ENCODE data around the gene ARHGEF37.
"Not testable (repeated sequence)": the region's sequence is repeated elsewhere in the genome, so short reads cannot be mapped to it uniquely, and the experiment has no call there.

Gene ARHGEF37

DNA sequence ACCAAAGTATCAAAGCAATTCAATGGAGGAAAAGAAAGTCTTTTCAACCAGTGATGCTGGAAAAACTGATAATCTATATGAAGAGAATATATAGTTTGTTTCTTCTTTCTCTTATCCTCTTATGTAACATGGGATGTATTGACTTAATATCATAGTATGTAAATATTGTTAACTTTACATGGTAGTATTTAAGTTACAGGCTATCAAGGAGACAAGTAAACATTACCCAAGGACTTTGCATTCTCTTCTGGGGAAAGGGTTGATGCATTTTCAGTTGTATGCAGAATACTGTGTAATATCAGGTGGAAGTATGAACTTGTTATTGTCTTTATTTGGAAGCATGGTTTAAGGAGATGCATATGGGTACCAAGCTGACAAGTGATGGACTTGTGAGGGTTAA, 9.1 kb upstream of the ARHGEF37 start:
- no peak for DNase-seq

DNA sequence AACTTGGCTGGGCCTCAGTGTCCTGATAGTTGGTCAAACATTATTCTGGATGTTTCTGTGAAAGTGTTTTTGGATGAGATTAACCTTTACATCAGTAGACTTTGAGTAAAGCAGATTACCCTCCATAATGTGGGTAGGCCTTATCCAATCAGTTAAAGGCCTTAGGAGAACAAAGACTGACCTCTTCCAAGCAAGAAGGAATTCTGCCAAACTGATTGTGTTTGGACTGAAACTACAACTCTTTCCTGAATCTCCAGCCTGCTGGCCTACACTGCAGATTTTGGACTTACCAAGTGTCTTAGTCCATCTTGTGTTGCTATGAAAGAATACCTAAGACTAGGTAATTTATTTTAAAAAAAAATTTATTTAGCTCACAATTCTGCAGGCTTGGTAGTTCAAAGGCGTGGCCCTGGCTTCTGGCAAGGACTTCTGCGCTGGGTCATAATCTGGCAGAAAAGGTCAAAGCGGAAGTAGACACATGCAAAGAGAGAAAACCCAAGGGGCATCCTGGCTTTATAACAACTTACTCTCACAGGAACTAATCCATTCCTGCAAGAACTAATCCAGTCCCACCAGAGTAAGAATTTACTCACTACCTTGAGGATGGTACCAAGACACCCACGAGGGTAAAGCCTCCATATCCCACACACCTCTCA, 8.6 kb upstream of the ARHGEF37 start:
- DNase-seq: no peak

GRCh38 chr5:149575131-149575530, 6.2 kb upstream of the ARHGEF37 start:
- no peak for DNase-seq

DNA sequence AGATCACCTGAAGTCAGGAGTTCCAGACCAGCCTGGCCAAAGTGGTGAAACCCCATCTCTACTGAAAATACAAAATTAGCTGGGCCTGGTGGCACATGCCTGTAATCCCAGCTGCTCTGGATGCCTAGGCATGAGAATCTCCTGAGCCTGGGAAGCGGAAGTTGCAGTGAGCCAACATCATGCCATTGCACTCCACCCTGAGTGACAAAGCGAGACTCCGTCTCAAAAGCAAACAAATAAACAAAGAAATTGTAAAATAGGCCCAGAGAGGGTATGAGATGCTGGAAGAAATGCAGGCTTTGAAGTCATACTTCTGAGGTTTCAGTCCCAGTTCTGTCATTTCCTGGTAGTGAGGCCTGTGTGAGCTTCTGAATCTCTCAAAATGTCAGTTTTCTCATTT, 5.3 kb upstream of the ARHGEF37 start:
- DNase-seq: no peak

DNA sequence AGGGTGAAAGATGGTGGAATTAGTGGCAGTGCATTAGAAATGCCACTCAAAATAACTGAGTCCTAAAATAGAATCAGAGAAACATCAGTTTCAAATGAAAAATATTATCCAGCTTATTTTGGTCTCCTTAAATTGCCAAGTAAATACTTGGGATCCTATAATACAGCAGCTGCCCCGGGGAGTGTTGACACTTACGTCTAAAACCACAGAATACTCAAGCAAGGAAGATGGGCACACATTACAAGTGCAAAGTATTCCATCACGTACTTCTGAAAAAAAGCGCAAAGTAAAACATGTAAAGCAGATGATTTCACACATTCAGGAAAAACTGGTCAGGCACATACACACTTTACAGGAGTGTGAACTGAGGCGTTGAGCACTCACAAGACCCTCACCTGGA, 2.4 kb upstream of the ARHGEF37 start:
- no peak for DNase-seq

- no peak for DNase-seq
Observed at GRCh38 chr5:149580808-149581191, 498 bp upstream of the ARHGEF37 start.

DNA sequence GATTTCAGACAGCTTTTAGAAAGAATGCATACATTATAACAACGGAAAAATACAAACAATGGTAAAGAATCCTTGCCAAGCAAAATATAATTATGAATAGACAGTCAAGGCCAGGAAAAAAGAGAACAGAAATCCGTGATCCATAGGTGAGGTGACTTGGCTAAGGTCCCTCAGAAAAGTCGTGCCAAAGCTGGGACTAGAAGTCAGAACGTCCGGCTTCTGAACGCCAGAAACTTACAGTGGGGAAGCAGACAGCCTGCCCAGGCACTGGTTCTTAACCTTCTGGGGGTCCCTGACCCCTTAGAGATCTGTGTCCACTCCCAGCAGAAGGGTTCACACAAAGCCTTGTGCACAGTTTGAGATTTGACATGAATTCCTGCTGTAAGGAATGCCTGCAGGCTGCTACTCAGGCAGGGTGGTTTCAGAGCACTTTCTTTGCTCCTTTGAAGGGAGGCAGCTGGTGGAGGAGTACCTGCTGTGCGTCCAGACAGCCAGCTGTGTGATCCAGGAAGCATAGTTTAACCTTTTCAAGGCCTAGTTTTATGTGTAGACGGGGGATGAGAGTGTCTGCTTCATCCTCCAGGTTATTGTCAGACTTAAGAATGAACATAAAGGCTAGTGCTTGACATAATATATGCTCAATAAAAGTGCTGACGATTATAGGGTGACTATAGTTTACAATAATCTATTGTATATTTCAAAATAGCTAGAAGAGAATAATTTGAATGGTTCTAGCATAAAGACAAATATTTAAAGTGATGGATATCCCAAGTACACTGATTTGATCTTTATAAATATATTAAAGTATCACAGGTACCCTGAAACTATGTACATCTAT, 852 bp downstream of the ARHGEF37 start:
- no peak for DNase-seq

DNA sequence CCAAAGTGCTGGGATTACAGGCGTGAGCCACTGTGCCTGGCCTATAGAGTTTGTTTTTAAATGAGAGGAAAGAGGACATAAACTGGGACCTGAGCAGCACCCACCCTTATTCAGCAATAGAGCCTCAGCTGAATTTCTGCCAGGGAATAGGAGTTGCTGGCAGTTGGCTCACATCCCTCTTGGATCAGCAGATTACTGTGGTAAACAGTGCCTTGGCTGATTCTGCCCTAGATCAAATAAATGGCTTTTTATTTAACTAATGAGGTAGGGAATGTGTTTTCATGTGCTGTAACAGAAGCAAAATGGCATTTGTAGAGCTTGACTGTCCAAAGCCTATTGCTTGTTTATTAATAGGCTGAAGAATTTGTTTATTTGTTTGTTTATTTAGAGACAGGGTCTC, 2.1 kb downstream of the ARHGEF37 start:
- DNase-seq: no peak

- no peak for DNase-seq
Observed at GRCh38 chr5:149584121-149584520, 2.8 kb downstream of the ARHGEF37 start.

- DNase-seq: no peak
Observed at GRCh38 chr5:149585910-149586309, 4.6 kb downstream of the ARHGEF37 start.

DNA sequence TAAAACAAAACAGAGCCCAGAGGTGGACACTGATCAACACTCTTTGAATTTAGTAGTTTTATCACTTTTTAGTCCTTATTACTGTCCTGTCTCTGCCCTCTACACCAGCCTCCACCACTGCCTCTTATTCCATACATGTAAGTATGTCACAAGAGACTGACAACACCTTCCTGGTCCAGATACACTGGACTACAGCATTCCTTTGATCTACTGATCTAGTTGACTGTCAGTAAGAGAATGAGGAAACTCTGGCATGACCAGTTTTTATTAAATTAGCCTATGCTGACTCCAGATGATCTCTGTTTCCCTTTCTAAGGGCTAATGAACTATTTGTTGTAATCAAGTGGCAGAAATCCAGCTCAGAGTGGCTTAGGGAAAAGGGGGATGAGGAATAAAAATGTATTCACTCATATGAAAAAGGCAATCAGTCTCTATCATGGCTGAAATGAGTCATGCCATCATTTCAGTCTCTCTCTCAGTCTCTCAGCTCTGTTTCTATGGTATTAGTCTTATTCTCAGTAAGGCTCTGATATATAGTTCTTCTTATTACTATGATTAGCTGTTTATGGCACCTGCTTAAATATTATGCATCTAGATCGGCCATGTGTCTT, 5.5 kb downstream of the ARHGEF37 start:
- no peak for DNase-seq

GRCh38 chr5:149588936-149589335, 7.6 kb downstream of the ARHGEF37 start:
- no peak for DNase-seq

DNA sequence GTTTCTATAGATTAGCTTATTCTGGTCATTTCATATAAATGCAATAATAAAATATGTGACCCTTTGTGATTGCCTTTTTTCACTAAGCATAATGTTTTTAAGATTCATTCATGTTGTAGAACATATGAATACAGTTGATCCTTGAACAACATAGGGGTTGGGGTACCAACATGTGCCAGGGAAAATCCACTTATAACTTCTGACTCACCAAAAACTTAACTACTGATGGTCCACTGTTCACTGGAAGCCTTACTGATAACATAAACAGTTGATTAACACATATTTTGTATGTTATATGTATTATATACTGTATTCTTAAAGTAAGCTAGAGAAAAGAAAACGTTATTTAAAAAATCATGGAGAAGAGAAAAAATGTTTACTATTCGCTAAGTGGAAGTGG, 12.1 kb downstream of the ARHGEF37 start:
- no peak for DNase-seq

DNA sequence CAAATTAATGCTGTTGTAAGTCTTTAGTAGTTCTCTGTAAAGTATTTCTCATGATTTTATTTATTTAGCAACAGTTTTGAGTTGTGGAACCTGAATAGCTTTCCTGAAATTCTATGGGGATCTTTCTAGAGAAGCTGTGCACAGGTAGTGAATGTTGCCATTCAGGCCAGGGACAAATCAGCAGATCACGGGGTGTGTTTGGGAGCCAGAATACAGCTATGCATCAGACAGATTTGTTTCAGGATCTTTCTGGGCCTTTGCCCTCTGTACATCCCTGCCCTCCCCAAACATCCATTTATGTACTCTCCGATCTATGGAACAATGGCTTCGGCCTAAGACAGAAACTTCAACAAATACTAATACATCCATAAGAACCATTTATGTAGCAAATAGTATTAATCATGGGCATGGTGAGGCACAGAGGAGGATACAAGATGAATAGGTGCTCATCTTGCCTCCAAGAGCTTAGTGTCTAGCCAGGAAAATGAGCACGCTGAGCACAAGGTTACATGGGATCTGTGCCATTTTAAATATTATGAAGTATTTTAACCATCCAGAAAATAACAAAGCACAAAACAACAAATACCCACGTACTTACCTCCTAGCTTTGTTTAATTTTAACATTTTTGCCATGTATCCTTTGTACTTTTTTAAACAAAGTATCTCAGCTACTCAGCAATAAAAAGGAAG, 13.1 kb downstream of the ARHGEF37 start:
- no peak for DNase-seq

GRCh38 chr5:149595105-149595504, 13.8 kb downstream of the ARHGEF37 start:
- DNase-seq: not testable (repeated sequence)

GRCh38 chr5:149596712-149597111, 15.4 kb downstream of the ARHGEF37 start:
- no peak for DNase-seq

DNA sequence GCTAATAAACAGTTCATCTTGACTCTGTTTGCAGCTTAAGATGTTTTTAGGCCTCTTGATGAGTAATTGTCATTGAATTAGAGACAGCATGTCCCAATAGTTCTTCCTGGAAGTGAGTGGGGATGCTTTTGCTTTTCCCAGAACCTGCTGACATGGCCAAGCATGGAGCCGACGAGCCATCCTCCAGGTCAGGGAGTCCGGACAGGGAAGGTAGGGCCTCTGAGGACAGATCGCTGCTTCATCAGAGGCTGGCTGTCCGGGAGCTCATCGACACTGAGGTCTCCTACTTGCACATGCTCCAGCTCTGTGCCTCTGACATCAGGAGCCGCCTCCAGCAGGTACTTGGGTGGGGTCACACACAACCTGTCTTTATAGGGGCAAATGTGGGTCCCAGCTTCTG, 16.3 kb downstream of the ARHGEF37 start:
- DNase-seq: no peak

GRCh38 chr5:149598234-149598633, 16.9 kb downstream of the ARHGEF37 start:
- not testable (repeated sequence) for DNase-seq

DNA sequence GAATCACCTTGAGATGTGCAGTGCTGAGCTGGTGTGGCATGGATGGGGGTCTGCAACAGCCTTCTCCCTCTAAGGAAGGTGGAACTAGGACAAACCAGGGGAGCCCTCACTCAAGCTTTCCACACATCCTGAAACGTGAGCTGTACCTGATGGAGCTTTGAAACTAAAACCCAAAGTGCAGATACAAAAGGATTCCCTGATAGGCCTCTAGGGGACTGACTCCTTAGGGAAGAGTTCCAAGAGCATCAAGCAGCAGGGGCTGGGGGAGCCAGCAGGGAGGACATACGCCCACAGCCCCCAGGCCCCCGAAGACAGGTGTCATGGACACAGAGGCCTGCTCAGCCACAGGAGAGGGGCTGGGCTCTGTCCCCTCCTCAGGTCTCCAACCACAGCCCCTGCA, 17.7 kb downstream of the ARHGEF37 start:
- no peak for DNase-seq

GRCh38 chr5:149599375-149599774, 18.1 kb downstream of the ARHGEF37 start:
- no peak for DNase-seq

DNA sequence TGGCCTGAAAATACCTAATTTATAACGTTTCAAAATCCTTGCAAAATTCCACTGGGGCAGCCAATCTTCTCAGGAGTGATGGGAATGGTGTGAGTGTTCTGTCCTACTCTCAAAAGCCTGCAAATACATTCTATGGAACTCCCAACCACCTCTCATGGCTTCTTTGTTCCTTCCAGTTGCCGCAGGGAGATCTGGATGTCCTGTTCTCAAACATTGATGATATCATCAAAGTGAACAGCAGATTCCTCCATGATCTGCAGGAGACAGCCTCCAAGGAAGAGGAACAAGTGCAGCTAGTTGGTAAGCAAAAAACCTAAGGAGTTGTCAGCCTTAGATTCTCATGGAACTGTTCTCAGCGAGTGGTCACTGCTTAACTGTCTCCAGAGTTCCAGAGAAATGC, 19.6 kb downstream of the ARHGEF37 start:
- no peak for DNase-seq

- DNase-seq: no peak
Observed at GRCh38 chr5:149603210-149603609, 21.9 kb downstream of the ARHGEF37 start.

- no peak for DNase-seq
Observed at GRCh38 chr5:149603920-149604319, 22.6 kb downstream of the ARHGEF37 start.

DNA sequence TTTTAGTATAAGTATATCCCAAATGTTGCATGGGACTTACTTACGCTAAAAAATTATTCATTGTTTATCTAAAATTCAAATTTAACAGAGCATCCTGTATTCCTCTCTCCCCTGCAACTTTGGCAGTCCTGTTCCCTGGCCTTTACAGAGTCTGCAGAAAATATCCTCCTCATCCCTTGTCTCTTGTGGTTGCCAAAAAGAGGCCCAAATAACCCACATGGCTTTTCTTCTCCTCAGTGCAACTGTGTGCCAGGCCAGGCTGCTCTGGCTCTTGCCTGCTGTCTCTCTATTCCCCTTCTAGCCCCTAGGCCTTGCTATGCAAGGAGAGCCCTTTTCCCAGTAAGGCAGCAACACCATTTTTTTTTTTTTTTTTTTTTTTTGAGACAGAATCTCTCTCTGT, 23.0 kb downstream of the ARHGEF37 start:
- DNase-seq: no peak

Data from left hindlimb (tissue), 1 donor.